Loucy (cell line): ENCODE measurements around the gene TMEM273.

Experiments used
- H2AFZ ChIP-seq: fragments of 200-600 bp; sonication (generic); 2 replicates; pipeline ENCODE4 v1.6.0; 2016; ENCODE audit warnings: antibody characterized with exemption, mild to moderate bottlenecking, low read length, moderate library complexity
- H3F3A ChIP-seq: fragments of 200-600 bp; 2 replicates; pipeline ENCODE4 v1.6.0; 2016; ENCODE audit warnings: antibody characterized with exemption, low read depth, mild to moderate bottlenecking
- H3K27me3 ChIP-seq: fragments of 200-600 bp; sonication (generic); 2 replicates; pipeline ENCODE4 v1.6.1; 2014; ENCODE audit warnings: low read length, mild to moderate bottlenecking; ENCODE audit not compliant: insufficient read depth, poor library complexity, severe bottlenecking
- H3K36me3 ChIP-seq: fragments of 200-600 bp; sonication (generic); 2 replicates; pipeline ENCODE4 v1.6.1; 2016; ENCODE audit warnings: low read length; ENCODE audit not compliant: insufficient read depth
- H3K4me1 ChIP-seq: fragments of 200-600 bp; sonication (generic); 2 replicates; pipeline ENCODE4 v1.5.1; 2014; ENCODE audit warnings: low read length, mild to moderate bottlenecking; ENCODE audit not compliant: insufficient read depth, poor library complexity, severe bottlenecking
- H3K4me2 ChIP-seq: fragments of 200-600 bp; sonication (generic); 2 replicates; pipeline ENCODE4 v1.6.0; 2014; ENCODE audit warnings: antibody characterized with exemption, low read length, low read depth, mild to moderate bottlenecking; ENCODE audit not compliant: poor library complexity, severe bottlenecking
- H3K4me3 ChIP-seq: fragments of 200-600 bp; sonication (generic); 2 replicates; pipeline ENCODE4 v1.5.1; 2014; ENCODE audit warnings: low read length, mild to moderate bottlenecking, mixed read lengths; ENCODE audit not compliant: poor library complexity, severe bottlenecking
- H3K79me2 ChIP-seq: fragments of 200-600 bp; sonication (generic); 2 replicates; pipeline ENCODE4 v1.6.1; 2014; ENCODE audit warnings: low read length; ENCODE audit not compliant: insufficient read depth
- H3K9ac ChIP-seq: fragments of 200-600 bp; sonication (generic); 2 replicates; pipeline ENCODE4 v1.6.0; 2014; ENCODE audit warnings: mild to moderate bottlenecking, low read depth, low read length, moderate library complexity; ENCODE audit not compliant: poor library complexity, severe bottlenecking
- H3K9me2 ChIP-seq: fragments of 200-600 bp; sonication (generic); replicated peaks from 2 replicates; pipeline ENCODE4 v1.6.1; 2016; ENCODE audit warnings: low read depth, low read length, mixed read lengths
- H3K9me3 ChIP-seq: fragments of 200-600 bp; sonication (generic); 2 replicates; pipeline ENCODE4 v1.6.1; 2014; ENCODE audit warnings: mild to moderate bottlenecking, antibody characterized with exemption, low read length, low read depth; ENCODE audit not compliant: insufficient read depth
- H4K20me1 ChIP-seq: fragments of 200-600 bp; sonication (generic); 2 replicates; pipeline ENCODE4 v1.6.0; 2014; ENCODE audit warnings: antibody characterized with exemption, low read length, mild to moderate bottlenecking; ENCODE audit not compliant: insufficient read depth, poor library complexity, severe bottlenecking
- EZH2phosphoT487 ChIP-seq: fragments of 200-600 bp; IDR thresholded peaks from 2 replicates; pipeline ENCODE4 v1.6.1; 2018; ENCODE audit warnings: antibody characterized with exemption, mild to moderate bottlenecking, moderate library complexity, borderline replicate concordance
- TF ChIP-seq, protein P1 (sequence below): fragments of 200-600 bp; sonication (generic); conservative IDR thresholded peaks from 2 replicates; pipeline ENCODE4 v1.5.1; 2014; ENCODE audit warnings: mild to moderate bottlenecking, antibody characterized with exemption, low read length

TMEM273 gene

DNA sequence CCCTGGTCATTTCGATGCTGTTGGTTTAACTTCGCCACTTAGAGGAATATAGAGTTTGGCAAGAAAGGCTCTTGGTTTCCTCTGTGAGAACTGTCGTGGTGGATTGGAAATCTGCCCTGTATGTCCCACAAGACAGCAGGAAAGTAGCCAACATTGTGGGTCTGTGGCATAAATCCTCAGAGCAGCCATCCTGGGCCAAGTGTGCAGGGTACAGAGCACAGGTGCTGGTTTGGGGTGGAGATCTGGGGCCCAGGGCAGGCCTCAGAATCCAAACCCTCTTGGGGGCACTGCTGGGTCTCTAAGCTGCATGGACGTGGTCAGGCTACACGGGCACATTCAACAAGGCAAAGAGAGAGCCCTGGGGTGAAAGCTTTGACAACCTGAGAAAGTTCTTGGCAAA lies 39.2 kb upstream of the TMEM273 start:
- Histone ChIP-seq H4K20me1 (no peaks in the 10 kb centered on the region), H3K9ac (no peak overlapping the region), H2AFZ (no peak overlapping the region), H3K9me3 (0 out of 2 replicates have a peak, but pooled peaks cover under 1% of the 10 kb centered on the region), H3F3A (no peaks in the 10 kb centered on the region), H3K79me2 (no peaks in the 10 kb centered on the region), H3K4me2 (no peak overlapping the region), H3K36me3 (no peaks in the 10 kb centered on the region), H3K27me3 (no peaks in the 10 kb centered on the region), H3K4me1 (no peaks in the 10 kb centered on the region), H3K4me3 (no peak overlapping the region), H3K9me2 (no peaks in the 10 kb centered on the region)
- TF ChIP-seq EZH2phosphoT487, result no peak
- TF ChIP-seq, protein P1, sequence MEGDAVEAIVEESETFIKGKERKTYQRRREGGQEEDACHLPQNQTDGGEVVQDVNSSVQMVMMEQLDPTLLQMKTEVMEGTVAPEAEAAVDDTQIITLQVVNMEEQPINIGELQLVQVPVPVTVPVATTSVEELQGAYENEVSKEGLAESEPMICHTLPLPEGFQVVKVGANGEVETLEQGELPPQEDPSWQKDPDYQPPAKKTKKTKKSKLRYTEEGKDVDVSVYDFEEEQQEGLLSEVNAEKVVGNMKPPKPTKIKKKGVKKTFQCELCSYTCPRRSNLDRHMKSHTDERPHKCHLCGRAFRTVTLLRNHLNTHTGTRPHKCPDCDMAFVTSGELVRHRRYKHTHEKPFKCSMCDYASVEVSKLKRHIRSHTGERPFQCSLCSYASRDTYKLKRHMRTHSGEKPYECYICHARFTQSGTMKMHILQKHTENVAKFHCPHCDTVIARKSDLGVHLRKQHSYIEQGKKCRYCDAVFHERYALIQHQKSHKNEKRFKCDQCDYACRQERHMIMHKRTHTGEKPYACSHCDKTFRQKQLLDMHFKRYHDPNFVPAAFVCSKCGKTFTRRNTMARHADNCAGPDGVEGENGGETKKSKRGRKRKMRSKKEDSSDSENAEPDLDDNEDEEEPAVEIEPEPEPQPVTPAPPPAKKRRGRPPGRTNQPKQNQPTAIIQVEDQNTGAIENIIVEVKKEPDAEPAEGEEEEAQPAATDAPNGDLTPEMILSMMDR, result no peak

- no peak overlapping the region for H3K4me3 ChIP-seq
- H3K9me2 ChIP-seq, result no peaks in the 10 kb centered on the region
- no peaks in the 10 kb centered on the region for H3K36me3 ChIP-seq
- no peaks in the 10 kb centered on the region for H4K20me1 ChIP-seq
- no peaks in the 10 kb centered on the region for H3K4me1 ChIP-seq
- TF ChIP-seq, protein P1, result no peak
- TF ChIP-seq EZH2phosphoT487, result no peak
- no peaks in the 10 kb centered on the region for H3K27me3 ChIP-seq
- no peaks in the 10 kb centered on the region for H3K79me2 ChIP-seq
- 0 out of 2 replicates have a peak, but pooled peaks cover 2% of the 10 kb centered on the region for H3K9me3 ChIP-seq
- H3K4me2 ChIP-seq, result no peak overlapping the region
- H3K9ac ChIP-seq, result no peak overlapping the region
- H2AFZ ChIP-seq, result no peak overlapping the region
- no peaks in the 10 kb centered on the region for H3F3A ChIP-seq
These were observed 38.4 kb upstream of the TMEM273 start for GRCh38 chr10:49226594-49226993.

GRCh38 chr10:49225218-49225876 lies 37.2 kb upstream of the TMEM273 start:
- TF ChIP-seq, protein P1, result no peak
- TF ChIP-seq EZH2phosphoT487, result no peak
- Histone ChIP-seq H3K4me2 (no peak overlapping the region), H4K20me1 (no peaks in the 10 kb centered on the region), H2AFZ (no peak overlapping the region), H3K36me3 (no peaks in the 10 kb centered on the region), H3K27me3 (no peaks in the 10 kb centered on the region), H3K4me1 (no peaks in the 10 kb centered on the region), H3F3A (no peaks in the 10 kb centered on the region), H3K79me2 (no peaks in the 10 kb centered on the region), H3K9ac (no peak overlapping the region), H3K9me2 (no peaks in the 10 kb centered on the region), H3K9me3 (0 out of 2 replicates have a peak, but pooled peaks cover 2% of the 10 kb centered on the region), H3K4me3 (no peak overlapping the region)
